ENCODE data around the gene TMEM238.

The TMEM238 gene

GRCh38 chr19:55400281-55401087 lies 16.4 kb upstream of the TMEM238 start:
- no peak for DNase-seq

- DNase-seq: no peak
Observed at GRCh38 chr19:55398200-55398925, 14.3 kb upstream of the TMEM238 start.

GRCh38 chr19:55392820-55393761 lies 9.0 kb upstream of the TMEM238 start:
- DNase-seq: no peak

DNA sequence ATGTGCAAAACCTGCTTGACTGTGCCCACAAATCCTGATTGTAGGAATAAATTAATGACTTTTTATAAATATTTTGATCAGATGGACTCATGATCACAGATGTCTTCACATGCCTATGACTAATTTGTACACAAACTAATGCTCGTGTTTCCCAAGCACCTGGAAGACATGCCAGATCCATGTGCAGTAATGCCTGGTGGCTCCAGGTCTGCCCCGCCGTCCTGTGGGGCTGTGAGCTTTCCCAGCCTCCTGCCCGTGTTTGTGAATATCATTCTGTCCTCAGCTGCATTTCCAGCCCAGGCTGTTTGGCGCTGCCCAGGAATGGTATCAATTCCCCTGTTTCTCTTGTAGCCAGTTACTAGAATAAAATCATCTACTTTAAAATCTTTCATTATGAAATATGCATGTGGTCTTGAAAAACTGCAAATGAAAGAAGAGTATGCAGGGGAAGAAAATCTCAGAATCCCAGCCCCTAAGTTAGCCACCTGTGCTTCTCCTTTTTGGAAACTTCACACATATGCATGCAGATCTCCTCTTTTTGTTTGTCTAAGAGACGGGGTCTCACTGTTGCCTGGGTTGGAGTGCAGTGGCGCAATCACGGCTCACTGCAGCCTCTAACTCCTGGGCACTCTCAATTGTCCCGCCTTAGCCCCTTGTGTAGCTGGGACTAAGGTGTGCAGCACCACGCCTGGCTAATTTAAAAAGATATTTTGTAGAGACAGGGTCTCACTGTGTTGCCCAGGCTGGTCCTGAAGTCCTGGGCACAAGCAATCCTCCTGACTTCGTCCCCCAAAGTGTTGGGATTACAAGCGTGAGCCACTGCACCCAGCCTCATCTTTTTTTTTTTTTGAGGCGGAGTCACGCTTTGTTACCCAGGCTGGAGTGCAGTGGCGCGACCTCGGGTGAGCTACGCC lies 7.9 kb upstream of the TMEM238 start:
- DNase-seq: no peak

GRCh38 chr19:55391191-55391670 lies 7.1 kb upstream of the TMEM238 start:
- no peak for DNase-seq

DNA sequence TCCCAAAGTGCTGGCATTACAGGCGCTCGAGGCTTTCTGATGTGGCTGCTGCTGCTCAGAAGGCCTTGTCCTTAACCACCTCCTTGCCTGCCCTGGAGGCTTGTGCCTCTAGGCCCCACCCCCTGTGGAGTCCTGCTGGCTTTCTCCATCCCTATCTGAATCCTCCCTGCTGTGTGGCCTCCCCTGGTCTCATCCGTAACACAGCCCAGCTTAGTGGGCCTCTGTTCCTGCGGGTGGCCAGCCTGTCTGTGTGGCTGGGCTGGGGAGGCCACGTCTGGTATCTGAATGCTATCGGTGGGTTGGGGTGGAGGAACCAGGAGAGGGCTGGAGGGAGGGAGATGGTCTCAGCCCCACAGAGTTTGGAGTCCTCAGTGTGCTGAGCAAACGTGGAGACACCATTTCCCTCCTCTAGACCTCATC lies 6.4 kb upstream of the TMEM238 start:
- no peak for DNase-seq

DNA sequence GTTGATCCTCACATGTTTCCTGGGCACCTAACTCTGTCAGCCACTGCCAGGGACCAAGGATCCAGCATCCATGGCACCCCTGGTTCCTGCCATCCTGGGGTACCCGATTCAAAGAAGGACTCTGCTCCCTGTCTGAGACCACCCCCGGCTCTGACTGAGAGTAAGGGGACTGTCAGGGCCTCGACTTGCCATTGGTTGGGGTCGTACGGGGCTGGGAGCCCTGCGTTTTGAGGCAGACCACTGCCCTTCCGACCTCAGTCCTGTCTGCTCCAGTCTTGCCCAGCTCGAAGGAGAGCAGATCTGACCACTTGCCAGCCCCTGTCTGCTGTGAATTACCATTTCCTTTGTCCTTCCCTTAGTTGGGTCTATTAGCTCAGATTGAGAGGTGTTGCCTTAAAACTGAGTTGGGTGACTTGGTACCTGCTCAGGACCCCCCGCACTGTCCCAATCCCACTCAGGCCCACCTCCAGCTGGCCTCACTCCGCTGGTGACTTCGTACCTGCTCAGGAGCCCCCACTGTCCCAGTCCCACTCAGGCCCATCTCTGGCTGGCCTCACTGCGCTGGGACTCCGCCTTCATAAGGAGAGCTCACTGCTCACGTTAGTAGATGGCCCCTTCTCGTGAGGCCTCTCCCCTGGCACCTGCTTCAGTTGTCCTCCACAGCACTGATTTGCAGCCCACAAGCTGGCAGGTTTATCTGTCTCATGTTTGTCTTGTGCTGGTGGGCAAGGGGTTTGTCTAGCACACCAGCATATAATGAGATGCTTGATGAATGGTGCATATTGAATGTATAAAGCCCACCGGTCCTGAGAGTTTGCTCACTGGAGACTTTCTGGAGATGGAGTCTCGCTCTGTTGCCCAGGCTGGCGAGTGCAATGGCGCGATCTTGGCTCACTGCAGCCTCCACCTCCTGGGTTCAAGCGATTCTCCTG lies 5.6 kb upstream of the TMEM238 start:
- no peak for DNase-seq

- no peak for DNase-seq
Observed at GRCh38 chr19:55387736-55388497, 3.8 kb upstream of the TMEM238 start.

DNA sequence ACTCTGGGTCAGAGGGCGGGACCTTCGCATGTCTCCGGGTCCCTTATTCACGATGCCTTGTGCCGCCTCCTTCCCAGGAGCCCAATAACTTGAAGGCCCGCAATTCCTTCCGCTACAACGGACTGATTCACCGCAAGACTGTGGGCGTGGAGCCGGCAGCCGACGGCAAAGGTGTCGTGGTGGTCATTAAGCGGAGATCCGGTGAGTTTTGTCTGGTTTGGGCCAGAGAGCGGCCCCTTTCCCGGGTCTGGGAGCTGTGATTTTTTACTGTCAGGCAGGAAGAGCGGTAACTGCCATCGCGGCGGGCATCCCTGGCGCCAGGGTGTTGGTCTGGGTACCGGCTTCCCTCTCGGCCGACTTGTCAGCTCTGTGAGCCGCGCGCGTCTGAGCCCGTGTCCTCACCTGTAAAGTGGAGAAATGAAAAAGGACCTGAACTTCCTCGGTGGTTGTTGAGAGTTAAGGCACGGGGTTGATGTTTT lies 2.4 kb upstream of the TMEM238 start:
- no peak for DNase-seq

- DNase-seq: peak; percentile 88 to 97 (median 96)
Observed at GRCh38 chr19:55385724-55386492, 1.8 kb upstream of the TMEM238 start, which contains the start of gene RPL28. Gene RPL28, plus strand, starts transcription at chr19:55385932. Its CDS starts 426 bp downstream, at chr19:55386358.

GRCh38 chr19:55384920-55385723 lies 1.0 kb upstream of the TMEM238 start:
- DNase-seq: peak; percentile 82 to 96 (median 88)

DNA sequence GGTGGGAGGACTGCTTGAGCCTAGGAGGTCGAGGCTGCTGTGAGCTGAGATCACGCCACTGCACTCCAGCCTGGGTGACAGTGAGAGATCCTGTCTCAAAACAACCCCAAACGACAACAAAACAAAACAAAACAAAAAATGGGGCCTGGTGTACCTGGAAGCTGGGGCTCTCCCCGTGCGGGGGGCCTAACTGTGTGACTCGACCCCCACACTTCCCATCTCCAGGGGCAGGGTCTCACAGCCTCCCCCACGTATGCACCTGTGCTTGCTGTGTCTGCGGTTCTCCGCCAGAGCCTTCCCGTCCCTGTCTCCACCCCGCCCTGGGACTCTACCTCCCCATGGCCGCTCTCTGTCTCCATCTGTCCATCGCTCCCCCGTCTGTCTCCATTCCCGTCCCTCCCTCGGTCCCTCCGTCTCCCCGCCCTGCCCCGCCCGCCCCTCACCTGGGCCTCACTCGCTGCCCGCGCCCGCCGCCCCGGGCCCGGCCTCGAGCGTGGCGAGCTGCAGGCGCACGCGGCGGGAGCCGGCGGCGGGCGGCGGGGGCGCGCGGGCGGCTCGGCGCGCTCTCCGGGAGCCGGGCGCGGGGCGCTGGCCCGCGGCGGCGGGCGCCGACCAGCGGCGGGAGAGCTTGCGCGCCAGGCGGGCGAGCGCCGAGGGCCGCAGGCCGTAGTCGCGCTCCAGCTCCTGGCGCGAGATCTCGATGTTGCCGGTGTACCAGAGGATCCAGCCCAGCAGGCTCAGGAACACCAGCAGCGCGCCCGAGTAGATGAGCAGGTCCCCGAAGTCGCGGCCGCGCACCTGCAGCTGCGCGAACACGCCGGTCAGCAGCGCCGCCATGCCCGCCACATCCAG lies 587 bp downstream of the TMEM238 start:
- peak in 1 of 4 experiments; percentile 35 for DNase-seq

DNA sequence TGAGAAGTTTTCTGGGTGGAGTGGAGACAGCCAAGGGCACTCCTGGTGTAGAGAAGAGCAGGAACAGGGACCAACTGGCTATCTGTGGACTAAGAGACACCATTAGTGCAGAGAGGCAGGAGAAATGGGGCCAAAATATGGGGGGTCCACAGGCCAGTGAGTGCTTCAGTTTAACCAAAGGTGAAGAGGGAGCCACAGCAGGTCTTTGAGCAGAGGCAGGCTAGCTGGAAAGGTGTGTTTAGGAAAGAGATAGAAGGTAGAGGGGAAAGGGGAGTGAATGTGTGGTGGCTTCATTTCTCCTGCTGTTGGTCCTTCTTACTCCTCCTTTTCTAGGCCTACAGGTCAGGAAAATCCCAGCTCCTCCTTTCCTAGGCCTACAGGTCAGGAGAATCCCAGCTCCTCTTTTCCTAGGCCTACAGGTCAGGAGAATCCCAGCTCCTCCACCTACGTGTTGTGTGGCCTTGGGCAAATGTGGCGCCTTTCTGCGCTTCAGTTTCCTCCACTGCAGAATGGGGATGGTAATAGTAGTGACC lies 1.5 kb downstream of the TMEM238 start:
- no peak for DNase-seq

GRCh38 chr19:55382013-55382412 lies 2.1 kb downstream of the TMEM238 start:
- DNase-seq: no peak

DNA sequence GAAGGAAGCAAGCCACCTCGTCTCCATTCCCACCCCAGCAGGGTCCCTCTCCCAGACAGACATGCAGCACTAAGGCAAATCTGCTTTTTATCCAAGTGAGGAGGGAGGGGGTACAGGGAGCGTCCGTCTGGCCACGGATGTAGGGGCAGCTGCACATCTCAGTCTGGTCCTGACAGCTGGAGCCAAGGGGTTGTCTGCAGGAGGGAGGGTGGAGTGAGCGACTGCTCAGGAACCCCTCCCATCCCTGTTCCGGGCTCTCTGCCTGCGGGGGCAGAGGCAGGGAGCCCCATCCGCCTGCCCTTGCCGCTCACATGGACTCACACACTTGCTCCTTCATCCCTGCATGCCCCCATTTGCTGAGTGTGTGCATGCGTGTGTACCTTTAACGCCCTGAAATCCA lies 4.9 kb downstream of the TMEM238 start:
- DNase-seq: no peak

DNA sequence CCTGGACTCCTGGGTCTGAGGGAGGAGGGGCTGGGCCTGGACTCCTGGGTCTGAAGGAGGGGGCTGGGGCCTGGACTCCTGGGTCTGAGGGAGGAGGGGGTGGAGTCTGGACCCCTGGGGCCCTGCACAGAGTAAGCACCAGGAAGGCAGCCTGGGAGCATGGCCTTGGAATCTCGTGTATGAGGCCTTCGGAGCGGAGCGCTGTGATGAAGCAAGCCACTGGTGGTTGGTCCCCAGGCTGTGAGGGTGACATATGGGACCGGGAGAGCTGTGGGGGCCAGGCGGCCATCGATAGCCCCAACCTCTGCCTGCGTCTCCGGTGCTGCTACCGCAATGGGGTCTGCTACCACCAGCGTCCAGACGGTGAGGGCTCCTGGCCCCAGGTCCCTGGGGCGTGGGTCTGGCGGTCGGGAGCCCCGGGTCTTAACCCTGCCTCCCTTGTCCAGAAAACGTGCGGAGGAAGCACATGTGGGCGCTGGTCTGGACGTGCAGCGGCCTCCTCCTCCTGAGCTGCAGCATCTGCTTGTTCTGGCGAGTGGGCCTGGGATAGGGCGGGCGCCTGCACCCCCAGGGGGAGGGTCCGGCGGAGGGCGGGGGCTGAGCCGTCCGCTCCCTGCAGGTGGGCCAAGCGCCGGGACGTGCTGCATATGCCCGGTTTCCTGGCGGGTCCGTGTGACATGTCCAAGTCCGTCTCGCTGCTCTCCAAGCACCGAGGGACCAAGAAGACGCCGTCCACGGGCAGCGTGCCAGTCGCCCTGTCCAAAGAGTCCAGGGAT lies 6.5 kb downstream of the TMEM238 start:
- no peak for DNase-seq
